T-helper 22 cell (primary cell): ENCODE measurements around the gene FASN.

Experiments
- DNase-seq: peaks from one replicate; pipeline ENCODE4 v3.0.0-alpha.2; 2020; ENCODE audit warnings: low read depth

FASN gene

GRCh38 chr17:82076785-82077591 lies 21.0 kb downstream of the FASN start:
- DNase-seq: no peak

- DNase-seq: no peak
Observed at GRCh38 chr17:82076018-82076784, 21.8 kb downstream of the FASN start.

GRCh38 chr17:82073446-82073845 lies 24.6 kb downstream of the FASN start:
- no peak for DNase-seq

- no peak for DNase-seq
Observed at GRCh38 chr17:82072827-82073226, 25.2 kb downstream of the FASN start.

- no peak for DNase-seq
Observed at GRCh38 chr17:82070611-82071010, 27.4 kb downstream of the FASN start.

- peak; percentile 48 for DNase-seq
Observed at GRCh38 chr17:82065638-82066303, 32.3 kb downstream of the FASN start, which contains the start of gene DUS1L. Gene DUS1L, minus strand, starts transcription at chr17:82065804. Its CDS starts 745 bp downstream, at chr17:82065059.

- DNase-seq: no peak
Observed at GRCh38 chr17:82065193-82065637, 32.8 kb downstream of the FASN start.

GRCh38 chr17:82064433-82065192 lies 33.4 kb downstream of the FASN start:
- DNase-seq: no peak

GRCh38 chr17:82063424-82064415 lies 34.3 kb downstream of the FASN start:
- DNase-seq: no peak

- DNase-seq: no peak
Observed at GRCh38 chr17:82062984-82063368, 35.1 kb downstream of the FASN start.

GRCh38 chr17:82062076-82062983 lies 35.7 kb downstream of the FASN start:
- no peak for DNase-seq

- no peak for DNase-seq
Observed at GRCh38 chr17:82061047-82061925, 36.8 kb downstream of the FASN start.

GRCh38 chr17:82060614-82061013 lies 37.4 kb downstream of the FASN start:
- DNase-seq: no peak

GRCh38 chr17:82060001-82060380 lies 38.0 kb downstream of the FASN start:
- no peak for DNase-seq

GRCh38 chr17:82059272-82060000 lies 38.6 kb downstream of the FASN start:
- no peak for DNase-seq

GRCh38 chr17:82058855-82059249 lies 39.2 kb downstream of the FASN start:
- no peak for DNase-seq

- DNase-seq: no peak
Observed at GRCh38 chr17:82058230-82058854, 39.7 kb downstream of the FASN start.
